NCI-H748 (cell line): ENCODE results near the gene ADA.
"Not testable (repeated sequence)": the region's sequence is repeated elsewhere in the genome, so short reads cannot be mapped to it uniquely, and the experiment has no call there.

ENCODE experiments used
- DNase-seq: peaks from one replicate; lab custom pipeline; 2025; ENCODE audit not compliant: unreplicated experiment; lab: John Stamatoyannopoulos, UW

ADA gene

DNA sequence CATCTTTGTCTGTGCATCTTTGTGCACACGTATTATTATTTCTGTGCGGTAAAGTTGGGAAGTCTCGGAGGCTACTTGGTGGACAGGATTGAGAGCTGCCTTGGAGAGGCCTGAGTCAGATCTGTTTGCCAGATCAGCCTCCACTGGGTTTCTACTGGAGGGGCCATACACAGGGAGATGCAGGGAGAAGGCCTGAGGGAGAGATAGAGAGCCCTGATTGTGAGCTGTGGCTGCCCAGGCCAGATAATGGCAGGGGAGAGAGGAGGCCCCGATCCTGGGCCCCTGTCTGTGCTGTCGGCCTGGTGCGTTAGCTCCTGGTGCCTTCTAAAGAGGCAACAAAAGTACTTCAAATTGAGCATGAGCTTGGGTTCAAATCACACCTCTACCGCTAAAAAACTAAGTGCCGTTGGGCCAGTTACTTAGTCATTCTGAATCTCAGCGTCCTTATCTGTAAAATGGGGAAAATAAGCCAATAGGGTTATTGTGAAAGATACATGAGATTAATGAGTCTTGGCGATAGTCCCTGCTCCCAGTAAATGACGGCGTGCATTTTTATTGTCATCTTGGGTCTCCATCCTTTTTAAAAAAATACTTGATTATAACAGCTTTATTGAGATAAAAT, 27.6 kb upstream of the ADA start:
- no peak for DNase-seq

DNA sequence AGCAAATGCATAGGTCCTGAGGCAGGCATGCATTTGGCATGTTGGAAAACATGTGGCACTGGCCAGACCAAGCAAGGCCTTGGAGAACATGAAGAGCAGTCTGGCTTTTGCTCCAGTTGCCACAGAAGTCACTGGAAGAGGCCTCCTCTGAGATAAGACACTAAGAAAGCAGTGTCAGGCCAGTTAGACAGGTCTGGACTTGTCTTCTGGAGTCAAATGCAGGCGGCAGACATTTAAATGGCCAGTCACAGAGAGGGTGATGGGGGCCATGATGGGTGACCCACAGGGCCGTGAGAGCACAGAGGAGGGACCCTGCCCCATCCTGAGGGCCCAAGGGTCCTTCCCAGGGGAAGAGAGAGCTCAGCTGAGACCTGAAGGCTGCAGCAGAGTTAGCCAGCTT, 26.7 kb upstream of the ADA start:
- no peak for DNase-seq

DNA sequence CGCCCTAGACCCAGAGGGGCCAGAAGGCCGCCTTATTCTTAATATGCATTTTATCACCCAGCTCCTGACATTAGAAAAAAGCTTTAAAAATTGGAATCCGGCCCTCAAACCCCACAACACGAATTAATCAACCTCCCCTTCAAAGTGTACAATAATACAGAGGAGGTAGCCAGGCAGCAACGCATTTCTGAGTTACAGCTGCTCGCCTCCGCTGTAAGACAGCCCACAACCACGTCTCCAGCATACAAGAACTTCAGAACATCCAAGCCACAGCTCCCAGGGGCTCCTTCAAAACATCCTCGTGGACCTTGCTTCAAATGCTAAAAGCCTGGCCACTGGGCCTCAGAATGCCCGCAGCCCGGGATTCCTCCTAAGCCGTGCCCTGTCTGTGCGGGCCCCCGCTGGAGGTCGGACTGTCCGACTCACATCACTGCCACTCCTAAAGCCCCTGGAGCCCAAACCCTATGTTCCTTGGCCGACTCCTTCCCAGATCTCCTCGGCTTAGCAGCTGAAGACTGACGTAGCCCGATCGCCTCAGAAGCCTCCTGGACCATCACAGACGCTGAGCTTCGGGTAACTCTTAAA, 20.9 kb upstream of the ADA start:
- DNase-seq = not testable (repeated sequence)

DNA sequence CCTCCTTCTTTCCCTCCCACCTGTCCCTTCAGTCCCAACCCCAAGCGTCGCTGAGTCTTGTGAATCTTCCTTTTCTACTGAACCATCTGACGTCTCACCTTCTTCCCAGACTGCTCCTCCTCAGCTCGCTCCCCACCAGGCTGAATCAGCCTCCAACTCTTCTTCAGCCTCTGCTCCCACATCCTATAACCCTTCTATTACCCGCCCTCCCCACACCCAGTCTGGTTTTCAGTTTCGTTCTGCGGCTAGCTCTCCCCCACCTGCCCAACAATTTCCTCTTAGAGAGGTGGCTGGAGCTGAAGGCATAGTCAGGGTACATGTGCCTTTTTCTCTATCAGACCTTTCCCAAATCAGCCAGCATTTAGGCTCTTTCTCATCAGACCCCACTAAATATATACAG, 20.0 kb upstream of the ADA start:
- DNase-seq = not testable (repeated sequence)

DNA sequence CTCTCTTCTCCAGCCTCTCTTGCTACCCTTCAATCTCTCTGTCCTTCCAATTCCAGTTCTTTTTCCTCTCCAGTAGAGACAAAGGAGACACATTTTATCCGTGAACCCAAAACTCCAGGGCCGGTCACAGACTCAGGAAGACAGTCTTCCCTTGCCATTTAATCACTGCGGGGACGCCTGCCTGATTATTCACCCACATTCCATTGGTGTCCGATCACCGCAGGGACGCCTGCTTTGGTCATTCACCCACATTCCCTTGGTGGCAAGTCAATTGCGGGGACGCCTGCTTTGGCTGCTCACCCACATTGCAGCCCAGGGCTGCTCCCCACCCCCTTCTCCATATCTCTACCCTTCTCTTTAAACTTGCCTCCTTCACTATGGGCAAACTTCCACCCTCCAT, 19.4 kb upstream of the ADA start:
- DNase-seq = not testable (repeated sequence)

DNA sequence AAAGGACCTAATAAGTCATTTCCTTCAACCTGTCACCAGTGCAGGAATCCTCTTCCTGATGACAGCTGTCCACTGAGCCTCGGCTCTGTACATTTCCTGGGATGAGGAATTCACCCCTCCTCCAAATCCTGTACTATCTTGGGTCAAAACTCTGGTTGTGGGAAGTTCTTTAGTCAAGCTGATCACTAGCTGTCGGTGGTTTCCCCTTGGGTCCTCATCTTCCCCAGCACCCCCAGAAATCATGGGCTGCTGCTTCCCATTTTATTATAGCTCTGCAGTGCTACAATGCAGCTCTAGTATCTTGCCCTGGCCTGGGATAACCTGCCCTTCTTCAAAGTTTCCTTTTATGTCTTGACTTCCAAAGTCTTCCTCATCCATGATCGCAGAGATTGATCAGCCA, 14.6 kb upstream of the ADA start:
- DNase-seq = no peak

DNA sequence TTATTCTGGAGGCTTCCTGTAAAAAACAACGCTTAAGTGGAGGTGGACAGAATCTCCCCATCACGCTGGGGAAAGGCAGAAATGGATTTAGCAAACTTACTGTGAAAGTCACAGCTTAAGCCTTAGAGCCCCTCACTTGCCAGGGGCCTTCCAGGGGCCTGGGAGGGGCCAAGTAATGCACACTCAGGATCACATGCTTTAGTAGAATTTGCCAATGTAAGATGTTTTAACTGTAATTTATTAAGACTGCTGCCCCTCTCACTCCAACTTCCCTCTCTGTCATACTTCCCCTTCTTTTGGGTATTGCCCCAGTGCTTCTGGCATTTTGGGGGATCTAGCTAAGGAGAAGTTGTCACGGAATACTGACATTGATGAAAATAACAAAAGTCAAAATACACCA, 12.6 kb upstream of the ADA start:
- DNase-seq = no peak

DNA sequence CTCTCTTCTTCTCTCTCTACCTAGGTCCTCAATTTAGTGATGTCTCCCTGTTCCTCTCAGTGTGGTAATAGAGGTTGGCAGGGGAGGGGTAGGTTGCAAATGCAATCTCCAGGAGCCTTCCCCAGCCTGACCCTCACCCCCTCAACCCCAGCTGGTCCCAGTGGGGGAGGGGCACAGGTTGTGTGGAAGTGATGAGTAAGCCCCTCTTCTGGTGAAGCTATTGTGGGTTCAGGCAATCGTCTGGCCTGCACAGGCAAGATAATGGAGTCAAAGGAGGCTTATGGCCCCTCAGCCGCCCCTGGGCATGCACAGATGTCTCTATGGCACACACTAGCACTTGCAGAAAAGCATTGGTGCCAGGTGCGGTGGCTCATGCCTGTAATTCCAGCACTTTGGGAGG, 10.8 kb upstream of the ADA start:
- DNase-seq = no peak

DNA sequence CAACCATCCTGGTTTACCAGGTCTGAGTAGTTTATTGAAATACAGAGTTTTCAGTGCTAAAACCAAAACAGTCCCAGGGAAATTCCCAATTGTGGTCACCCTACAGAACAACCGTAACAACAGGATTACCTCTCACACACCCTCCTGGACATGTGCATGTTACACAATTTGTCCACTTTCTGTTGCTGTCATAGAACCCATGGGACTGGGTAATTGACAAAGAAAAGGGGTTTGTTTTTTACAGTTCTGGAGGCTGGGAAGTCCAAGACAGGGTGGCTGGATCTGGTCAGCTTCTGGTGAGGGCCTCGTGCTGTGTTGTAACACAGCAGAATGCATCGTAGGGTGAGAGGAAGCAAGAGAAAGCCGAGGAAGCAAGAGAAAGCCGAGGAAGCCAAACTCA, 9.1 kb upstream of the ADA start:
- DNase-seq = no peak

DNA sequence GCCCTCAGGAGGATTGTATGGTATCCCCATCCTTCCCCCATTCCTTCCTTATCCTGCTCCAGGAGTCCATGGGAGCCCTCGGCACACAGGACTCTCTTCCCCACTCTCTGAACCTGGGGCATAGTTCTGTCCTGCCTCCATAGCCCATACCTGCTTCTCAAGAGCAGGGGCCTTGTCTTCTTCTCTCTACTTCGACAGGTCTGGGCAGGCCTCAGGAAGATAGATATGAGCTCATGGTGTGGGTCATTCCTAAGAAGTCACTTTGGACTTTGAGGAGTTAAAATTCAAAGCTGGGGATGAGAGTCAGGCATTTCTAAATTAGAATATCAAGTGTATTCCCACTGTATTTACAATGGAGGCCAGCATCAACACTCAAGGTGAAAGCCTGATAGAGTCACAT, 8.4 kb upstream of the ADA start:
- no peak for DNase-seq

DNA sequence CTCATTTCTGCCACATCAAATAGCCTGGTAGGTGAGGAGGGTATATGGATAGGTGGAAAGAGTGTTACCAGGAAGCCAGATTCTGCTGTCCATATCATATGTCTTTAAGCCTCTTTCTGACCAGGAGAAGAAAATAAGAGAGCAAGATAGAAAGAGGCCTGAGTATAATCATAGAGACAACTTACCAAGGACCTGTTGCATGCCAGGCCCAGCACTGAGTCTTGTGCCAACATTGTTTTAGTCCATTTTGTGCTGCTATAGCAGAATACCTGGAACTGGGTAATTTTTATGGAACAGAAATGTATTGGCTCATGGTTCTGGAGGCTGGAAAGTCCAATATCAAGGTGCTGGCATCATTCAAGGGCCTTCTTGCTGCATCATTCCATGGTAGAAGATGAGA, 7.3 kb upstream of the ADA start:
- no peak for DNase-seq

DNA sequence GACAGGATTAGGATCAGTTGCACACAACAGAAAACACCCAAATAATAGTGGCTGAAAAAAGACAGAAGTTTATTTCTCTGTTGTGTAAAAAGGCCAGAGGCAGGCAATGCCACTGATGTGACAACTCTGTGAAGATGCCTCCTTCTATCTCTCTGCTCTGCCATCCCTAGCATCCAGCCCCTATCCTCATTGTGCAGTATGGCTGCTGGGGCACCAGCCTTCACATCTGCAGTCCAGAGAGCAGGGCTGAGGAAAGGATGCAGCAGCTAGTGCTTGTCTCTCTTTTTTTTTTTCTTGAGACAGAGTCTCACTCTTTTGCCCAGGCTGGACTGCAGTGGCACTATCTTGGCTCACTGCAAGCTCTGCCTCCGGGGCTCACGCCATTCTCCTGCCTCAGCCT, 6.4 kb upstream of the ADA start:
- no peak for DNase-seq

DNA sequence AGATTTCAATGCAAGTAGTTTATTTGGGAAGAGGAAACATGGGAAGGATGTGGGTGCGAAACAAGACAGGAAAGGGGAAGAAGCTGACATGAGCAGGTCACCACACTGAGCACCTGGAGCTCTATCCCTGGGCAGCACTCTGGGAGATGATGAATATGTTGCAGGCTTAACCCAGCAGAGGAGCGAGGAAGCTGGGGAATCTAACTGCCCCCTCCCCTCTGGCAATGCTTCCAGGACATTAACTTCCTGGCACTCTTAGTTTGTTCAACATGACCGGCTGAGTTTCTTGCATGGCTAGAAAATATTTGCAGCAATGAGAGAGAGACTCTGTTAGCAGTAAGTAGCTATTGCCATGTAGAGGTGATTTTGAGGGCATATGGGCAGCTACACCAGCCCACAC, 4.9 kb upstream of the ADA start:
- DNase-seq = no peak

DNA sequence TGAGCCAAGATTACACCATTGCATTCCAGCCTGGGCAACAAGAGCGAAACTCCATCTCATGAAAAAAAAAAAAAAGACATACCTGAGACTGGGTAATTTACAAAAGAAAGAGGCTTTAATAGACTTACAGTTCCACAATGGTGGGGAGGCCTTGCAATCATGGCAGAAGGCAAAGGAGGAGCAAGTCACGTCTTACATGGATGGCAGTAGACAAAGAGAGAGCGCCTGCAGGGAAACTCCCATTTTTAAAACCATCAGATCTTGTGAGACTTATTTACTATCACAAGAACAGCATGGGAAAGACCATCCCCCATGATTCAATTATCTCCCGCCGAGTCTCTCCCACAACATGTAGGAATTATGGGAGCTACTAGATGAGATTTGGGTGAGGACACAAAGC, 2.7 kb upstream of the ADA start:
- not testable (repeated sequence) for DNase-seq

DNA sequence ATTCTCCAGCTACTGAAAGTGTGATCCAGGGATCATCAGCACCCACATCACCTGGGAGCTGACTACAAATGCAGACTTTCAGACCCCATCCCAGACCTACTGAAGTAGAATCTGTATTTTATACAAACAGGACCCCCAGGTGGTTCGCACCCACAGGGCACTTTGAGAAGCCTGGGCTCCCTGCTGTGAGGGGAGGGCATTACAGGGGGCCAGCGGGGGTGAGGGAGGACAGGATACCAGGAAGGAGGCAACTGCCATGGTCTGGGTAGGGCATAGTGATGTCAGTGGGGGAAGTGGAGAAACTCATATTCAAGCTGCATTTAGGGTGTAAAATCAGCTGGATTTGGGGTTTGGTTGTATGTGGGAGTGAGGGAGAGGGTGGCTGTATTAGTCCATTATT, 2.0 kb upstream of the ADA start:
- no peak for DNase-seq

DNA sequence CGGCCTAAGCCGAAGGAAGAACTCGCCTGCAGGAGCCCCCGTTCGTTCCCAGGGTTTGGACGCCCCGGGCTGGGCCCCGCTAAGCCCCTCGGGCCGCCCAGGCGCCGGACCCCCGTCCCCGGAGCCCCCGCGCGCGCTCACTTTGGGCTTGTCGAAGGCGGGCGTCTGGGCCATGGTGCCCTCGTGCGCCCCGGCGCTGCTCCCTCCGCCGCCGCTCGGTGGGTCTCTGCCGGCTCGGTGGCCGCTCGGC, 140 bp downstream of the ADA start:
- no peak for DNase-seq

DNA sequence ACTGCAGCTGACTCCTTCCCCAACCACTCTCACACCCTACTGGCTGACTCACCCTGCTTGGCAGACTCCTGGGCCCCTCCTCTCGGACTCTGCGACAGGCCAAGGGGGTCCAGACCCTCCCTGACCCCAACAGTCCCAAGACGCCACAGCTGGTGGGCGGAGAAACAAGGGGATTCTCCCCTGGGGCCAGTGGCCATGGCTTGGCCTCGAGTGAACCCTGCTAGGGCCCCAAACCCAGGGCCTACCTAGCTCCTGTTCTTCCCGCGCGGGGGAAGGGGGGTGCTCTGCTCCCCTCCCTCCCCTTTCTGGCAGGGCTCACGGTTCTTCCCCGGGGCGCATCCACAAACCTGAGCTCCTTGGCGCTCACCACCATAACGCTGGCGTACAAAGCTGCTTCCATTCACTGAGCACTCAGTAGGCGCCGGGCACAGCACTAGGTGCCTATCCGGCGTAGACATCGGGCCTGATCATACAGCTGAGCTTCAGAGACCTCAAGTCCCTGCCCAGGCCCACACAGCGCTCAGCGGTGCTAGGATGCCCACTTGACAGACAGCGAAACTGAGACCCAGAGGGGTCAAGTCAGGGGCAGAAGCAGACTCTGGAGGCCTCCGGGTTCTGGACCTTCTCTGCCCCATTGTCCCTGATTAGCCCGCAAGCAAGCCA, 597 bp downstream of the ADA start:
- no peak for DNase-seq

DNA sequence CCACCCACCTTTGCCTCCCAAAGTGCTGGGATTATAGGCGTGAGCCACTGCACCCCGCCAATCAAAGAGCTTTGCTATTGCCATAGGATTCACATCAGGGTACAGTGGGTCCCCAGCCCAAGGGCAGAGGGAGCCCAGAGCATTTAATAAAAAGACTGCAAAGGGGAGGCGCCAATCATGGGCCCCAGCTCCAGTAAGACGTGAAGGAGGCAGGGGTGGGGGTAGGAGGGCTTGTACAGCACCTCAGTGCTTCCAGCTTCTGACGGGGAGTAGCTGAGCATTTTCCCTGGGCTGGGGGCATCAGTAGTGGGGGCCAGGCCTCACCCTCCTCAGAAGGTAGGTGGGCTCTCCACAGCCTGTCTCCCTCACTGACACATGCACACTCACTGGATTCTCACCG, 1.5 kb downstream of the ADA start:
- DNase-seq = no peak

DNA sequence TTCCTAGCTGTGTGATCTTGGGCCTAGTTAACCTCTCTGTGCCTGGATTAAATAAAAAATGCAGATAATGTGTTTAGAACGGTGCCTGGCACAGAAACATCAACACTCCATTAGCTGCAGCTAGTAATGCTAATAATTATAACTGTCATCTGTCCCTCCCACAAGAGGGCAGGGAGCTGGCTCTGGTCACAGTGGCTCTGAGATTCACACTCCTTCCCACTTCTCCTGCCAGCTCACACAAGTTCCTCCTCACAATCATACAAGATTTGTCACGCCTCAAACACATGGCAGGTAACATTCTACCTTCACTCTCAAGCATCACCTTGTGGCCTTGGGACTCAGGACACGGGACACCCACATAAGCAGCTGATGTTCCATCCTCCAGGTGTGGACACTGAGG, 2.4 kb downstream of the ADA start:
- no peak for DNase-seq

DNA sequence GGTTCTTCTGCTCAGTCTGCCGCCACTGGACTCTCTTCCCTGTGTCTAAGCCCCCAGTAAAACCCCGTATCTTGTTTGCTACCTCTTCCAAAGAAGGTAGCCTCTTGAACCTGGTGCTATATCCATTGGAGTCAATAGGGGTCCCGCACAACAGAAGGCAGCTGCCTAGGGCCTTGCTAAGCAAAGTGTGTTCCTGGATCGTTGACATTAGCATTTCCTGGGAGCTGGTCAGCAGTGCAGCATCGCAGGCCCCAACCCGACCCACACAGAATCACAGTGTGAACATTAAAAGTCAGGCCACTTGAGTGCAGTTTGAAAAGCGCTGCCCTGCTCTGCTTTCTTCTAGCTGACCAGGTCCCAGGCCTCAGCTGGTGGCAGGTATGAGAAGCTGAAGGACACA, 2.9 kb downstream of the ADA start:
- DNase-seq = no peak

DNA sequence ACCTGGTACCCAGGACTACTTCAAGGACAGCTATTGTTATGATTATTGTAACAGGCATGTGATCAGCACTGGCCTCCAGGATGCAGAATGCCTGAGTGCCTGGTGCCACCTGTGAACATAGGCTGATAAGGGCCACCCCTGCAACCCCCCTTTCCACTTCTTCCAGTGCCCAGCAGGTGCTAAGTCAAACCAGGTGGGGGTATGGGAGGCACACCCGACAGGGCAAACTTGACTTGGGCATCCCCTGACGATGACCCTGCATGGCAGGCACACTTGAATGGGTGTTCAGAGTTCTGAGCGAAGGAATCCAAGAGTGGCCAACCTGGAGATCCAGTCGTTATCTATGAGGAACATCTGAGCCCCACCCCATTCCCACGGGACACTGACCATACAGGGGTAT, 3.4 kb downstream of the ADA start:
- DNase-seq = no peak

DNA sequence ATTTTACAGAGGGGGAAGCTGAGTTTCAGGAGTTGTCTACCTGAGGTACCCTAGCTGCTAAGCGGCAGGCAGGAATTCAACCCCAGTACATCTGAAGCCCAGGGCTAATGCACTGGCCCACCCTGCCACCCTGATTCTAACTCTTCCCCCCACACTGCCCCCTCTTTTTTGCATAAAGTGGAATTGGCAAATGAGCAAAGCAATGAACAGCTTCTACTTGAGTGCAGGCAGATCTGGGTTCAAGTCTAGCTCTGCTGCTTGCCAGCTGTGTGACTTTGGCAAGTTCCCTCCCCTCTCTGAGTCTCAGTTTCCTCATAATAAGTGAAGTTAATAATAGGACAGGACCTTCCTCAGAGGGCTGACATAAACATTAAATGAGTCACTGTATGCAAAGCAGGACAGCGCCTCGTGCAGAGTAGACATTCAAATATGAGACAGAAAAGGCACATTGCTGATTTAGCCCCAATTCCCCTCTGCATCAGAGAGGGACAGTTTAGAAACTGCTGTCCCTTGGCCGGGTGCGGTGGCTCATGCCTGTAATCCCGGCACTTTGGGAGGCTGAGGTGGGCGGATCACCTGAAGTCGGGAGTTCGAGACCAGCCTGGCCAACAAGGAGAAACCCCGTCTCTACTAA, 4.7 kb downstream of the ADA start:
- no peak for DNase-seq
